Activated CD4-positive, alpha-beta T cell treated with anti-CD3 and anti-CD28 coated beads, Interleukin-2, Interleukin-6, amounts not matched to agents 100 ng/mL and 50 ng/mL, durations not matched to agents 16 hours and 8 hours (primary cell): ENCODE measurements around the gene ADD2.
A peak's percentile ranks its signal among the peaks of the same experiment; 100 is the strongest.

Experiments used
- DNase-seq: peaks from one replicate; pipeline ENCODE4 v3.0.0-alpha.2; 2020

The ADD2 gene

DNA sequence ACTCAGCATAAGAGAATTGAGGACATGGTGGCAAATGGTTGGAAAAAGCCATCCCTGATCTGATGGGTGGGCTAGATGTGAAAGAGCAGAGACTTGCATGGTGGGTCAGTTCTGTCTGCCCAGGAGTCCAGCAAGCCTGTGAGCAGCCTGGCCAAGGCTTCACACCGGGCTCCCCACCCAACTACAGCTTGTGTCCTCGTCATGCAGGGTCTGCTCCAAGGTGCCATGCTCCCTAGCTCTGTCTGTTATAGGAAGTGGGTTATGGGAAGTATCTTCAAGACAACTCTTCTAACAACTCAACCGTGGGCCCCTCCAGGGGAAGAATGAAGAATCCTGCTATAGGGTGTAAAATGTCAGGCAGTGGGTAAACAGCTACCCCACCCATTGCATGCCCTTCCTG, 97.4 kb downstream of the ADD2 start:
- DNase-seq = no peak

DNA sequence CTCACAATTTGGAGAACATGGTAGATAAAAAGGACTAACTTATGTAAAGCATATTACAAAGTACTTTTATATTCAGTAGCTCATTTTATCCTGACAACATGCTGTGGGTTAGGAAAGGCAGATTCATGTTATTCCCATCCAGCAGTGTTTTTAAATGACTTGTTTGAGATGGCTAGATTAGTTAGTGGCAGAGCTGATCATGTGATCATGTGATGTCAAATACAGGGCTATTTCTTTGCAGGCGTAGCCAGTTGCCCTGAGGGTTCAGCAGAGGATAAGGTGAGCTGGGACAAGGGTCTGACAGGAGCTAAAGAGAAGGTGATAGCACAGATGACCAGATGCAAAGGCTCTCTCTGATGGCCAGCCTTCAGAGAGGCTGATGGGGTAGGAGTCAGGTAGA, 97.8 kb downstream of the ADD2 start:
- DNase-seq = no peak

DNA sequence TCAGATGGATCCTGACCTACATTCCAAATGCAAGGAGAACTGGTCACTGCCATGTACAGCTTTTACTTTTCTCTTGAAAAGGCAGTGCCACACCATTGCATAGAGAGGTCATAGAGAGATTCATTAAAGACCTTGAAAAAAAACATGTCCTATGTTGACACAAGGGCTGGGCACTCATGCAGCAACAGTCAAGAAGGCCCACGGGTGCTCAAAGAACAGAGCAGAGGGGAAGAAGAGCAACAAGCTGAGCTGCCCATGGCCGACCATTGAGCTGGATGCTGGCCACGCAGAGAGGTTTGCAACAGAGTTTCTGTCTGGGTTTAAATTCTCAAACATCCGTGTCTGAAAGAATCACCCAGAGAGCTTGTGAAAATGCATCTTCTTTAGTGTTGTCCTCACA, 99.1 kb downstream of the ADD2 start:
- no peak for DNase-seq

DNA sequence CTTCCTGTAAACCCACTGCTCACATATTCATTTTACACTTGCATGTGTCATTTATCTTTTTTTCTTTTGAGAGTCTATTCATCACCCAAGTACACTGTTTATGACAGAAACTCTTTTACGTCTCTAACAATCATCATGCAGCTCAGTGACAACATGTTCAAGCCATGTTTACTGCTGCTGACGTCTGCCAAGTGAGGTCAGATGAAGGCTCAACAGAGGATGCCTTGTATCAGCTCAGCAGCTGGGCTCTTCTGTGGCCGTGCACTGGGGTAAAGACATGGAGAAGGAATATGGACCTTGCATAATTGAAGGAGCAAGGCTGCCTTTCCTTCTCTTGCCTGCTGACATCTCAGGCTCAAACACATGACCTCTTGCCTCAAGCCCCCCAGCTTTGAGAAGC, 99.6 kb downstream of the ADD2 start:
- DNase-seq = no peak

DNA sequence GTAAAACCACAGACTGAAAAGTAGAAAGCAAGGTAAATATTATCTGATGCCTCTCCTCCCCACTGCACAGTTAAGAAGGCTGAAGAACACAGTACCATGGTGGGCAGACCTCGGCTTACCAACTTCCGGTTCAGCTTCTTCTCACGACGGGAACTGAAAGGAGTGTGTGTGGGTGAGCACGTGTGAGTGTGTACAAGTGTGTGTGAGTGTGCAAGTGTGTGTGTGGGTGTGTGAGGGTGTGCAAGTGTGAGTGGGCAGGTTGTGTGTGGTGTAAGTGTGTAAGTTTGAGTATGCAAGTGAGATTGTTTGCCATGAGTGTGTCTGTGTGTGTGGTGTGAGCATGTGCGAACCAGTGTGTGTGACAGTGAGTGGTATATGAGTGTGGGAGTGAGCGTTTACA, 103.5 kb downstream of the ADD2 start:
- DNase-seq = no peak

DNA sequence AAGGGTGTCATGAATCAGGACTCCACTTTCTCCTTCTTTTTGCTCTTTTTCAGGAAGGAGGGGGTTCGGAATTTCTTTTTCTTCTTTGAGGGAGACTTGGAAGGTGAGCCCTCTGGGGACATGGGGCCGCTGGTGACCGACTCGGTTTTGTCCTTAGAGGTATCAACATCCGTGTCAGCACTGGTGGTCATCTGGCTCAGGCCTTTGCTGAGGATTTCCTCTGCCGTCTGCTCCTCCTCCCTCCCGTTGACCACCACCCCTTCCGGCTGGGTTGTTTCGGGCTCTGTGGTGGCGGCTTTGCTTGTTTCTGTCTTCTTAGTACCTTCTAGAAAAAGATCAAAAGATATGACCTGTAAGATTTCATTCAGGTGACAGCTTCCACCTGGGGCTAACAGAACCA, 104.6 kb downstream of the ADD2 start:
- no peak for DNase-seq

DNA sequence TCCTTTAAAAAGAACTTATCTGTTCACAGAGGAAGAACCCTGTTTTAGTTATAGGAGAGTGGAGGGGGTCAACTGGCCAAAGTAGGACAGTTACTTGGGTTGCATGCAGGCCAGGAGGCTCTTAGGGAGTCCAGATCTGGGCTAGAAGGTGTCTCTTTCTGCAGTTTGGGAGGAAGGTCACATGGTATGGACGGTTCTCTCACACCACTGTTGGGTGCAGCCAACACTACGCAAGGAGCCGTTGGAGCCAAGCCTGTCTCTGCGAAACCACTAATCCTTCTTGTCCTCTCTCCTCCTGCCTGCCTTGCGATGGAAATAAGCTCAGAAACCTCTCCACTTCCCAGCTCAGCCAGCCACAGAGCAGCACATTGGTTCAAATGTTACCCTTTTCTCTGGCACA, 108.4 kb downstream of the ADD2 start:
- DNase-seq = no peak

DNA sequence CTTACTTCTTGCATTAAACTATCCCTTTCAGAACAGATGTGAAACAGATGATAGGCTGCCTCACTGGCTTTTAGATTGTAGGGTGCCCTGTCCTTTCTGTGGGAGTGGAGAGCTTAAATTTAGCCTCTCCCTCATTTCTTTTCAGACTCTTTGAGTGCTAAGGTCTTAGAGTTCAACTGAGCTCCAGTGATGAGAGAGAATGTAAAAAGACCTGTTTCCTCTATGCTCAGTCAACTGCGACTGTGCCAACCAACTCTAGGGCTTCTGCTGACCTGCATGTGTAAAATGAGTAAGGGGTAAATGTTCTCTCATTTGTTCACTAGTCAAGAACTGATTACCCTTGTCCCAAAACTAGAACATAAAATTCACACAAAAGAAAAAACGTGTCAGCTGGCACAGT, 109.5 kb downstream of the ADD2 start:
- no peak for DNase-seq

DNA sequence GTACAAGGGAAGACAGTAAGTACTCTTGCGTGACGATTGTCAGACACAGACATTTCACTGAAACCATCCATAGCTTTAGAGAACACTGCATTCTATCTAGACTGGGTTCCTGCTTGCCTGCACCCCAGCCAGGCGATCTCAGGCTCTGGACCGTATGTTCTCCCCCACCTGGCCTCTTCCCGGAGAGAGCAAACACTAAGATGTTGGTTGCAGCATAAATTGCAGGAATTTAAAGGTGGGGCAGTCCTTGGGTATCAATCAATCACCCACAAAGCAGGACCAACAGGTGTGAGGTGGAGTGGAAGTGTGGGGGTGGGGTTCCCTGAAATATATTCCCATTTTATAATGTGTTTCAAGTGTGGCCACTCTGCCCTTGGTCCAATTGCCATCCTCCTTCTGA, 110.8 kb downstream of the ADD2 start:
- DNase-seq = no peak

DNA sequence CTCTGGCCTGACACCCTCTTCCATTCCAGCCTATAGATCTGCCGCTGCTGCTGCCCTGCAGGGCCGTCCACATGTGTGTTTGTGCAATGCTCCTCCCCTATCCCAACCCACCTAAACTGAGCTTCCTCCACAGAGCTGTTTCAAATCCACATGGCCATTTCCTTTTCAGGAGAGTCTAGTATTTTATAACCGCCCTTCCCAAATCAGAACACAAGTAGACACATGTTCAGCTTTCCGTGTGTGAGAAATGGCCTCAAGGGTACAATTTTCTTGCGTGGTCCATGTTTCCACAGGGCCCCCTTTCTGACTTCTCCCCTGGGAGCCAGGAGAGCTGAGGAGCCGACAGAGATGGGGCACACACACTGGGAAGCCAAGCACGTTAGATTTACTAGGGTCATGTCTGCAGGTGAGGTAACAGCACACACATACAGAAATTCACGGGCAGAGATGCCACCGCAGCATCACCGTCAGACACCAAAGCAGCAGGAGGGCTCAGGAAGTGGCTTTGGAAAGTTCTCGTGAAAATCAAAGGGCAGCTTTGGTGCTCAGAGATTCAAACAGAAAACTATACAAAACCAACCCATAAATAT, 111.5 kb downstream of the ADD2 start:
- peak; percentile 11 for DNase-seq

DNA sequence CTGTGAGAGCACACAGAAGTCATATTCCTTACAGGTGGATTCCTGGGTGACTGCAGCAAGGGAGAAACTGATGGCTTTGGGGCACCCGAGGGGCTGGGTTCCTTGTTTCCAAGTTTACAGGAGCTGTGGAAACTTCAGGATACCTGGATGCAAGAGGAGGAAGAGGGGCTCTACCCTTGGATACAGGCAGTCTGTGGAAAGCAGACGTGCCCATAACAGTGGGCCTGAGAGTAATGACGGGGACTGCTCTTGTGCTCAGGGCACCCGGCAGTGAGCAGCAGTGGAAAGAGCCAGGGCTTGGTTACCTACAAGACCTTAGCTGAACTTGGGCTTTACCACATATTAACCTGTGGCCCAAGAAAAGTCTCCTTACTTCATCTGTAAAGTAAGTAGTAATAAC, 112.2 kb downstream of the ADD2 start:
- DNase-seq = no peak

DNA sequence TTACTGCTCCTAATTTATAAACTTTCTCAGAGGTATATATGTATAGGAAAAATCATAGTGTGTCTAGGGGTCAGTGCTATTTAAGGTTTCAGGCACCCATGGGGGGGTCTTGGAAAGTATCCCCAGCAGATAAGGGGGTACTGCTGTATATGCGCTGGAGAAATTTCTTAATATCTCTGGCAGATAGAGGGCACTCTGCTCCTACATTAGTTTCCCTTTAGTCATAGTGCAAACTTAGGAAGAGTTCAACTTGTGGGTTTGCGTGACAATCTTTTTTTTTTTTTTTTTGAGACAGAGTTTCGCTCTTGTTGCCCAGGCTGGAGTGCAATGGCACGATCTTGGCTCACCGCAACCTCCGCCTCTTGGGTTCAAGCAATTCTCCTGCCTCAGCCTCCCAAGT, 112.8 kb downstream of the ADD2 start:
- peak; percentile 39 for DNase-seq

DNA sequence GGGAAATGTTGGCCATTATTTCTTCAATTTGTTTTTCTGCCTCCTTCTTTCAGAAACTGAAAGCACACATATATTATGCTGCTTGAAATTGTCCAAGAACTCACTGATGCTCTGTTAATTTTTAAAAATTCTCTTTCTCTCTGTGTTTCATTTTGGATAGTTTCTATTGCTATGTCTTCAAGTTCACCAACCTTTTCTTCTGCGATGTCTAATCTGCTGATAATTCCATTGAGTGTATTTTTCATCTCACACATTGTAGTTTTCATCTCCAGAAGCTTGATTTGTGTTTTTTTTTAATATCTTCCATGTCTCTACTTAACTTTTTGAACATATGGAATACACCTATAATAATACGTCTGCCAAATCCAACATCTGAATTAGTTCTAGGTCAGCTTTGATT, 116.3 kb downstream of the ADD2 start:
- DNase-seq = no peak

DNA sequence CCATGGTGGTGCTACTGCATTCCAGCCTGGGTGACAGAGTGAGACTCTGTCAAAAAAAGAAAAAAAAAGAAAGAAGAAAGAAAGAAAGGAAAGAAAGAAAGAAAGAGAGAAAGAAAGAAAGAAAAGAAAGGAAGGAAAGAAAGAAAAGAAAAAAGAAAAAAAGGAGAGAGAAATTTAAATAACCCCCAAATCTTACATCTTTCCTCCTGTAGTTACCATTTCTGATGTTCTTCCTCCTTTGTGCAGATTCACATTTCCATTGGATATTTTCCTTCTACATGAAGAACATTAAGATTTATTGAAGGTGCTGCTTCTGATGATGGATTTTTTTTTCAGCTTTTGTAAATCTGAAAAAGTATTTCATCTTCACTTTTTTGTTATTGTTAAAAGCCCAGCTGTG, 117.0 kb downstream of the ADD2 start:
- DNase-seq = no peak

DNA sequence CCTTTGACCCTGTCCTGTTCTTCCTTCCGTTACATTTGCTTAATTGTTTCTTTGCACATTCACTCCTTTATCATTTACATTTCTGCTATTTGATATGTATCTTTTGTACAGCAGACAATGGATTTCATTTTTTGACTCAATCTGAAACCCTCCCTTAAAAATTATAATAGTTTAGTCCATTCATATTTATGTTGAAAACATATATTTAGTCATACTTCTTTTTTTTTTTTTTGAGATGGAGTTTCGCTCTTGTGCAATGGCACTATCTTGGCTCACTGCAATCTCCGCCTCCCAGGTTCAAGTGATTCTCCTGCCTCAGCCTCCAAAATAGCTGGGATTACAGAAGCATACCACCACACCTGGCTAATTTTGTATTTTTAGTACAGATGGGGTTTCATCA, 119.0 kb downstream of the ADD2 start:
- no peak for DNase-seq

DNA sequence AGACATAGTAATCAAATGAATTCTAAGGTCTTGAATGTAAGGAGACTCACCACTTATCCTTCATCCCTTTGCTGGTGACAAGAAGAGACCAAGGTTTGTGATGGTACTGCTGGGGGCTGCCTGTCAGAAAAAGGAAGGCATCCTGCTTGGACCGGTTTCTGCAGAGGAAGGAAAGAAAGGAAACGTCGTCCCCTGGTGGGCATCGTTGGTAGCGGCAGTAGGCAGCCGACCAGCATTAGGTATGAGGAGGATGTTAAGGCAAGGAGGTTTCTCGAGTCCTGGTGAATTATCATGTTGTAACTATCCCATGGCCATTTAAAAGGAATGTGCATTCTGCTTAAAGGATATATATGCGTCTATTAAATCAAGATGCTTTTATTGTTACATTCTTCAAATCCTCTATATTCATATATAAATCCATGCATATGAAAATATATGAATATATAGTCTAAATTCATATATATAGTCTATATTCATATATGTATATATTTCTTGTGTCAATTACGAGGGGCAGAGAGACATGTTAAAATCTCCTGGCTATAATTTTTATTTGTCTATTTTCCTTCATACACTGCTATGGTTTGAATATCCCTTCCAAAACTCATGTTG, 120.0 kb downstream of the ADD2 start:
- peak; percentile 73 for DNase-seq

DNA sequence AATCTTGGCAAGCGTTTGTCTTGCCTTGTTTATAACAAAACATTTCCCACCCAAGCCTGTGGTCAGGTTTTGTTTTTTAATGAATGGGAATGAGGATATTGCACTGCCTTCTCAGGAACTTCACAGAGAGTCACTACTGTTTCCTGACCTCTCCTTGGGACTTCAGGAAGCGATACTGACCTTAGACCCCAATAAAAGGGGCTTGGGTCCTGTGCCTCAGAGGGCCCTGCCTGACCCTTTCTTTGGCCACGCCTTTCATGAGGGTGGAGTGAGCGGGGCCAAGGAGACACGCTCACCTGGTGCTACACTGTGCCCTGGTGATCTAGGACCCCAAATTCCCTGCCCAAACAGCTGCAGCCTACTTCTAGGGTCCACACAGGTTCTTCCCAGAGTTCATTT, 121.6 kb downstream of the ADD2 start:
- DNase-seq = no peak

DNA sequence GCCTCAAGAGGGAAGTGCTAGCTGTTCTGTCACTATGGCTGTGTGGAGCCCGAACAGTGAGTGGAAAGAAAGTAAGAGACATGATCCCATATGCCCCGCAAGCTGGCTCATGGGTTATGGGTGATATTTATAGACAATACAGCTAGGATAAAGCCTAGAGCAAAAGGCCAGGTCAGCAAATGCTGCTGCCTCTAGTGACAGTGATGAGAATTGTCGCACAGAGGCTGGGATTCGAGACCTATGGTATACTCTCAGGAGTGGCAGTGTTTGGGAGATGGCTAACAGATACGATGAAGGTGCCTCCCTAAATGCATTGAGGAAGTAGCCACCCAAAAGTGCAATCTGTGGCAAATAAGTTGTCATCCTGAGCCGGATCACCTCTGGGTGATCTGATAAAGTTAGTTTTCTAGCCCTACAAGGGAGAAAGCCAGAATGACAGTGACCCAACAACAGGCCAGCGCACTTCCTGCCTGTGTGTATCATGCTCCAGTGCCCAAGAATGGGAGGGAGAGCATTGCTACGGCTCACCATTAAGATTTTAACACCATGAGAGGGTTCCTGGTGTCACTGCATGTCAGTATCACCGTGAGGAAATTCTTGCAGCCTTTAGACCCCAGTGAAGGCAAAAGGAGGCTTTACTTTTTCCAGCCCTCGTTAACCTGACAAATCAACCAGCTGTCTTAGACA, 122.1 kb downstream of the ADD2 start:
- DNase-seq = peak; percentile 25

DNA sequence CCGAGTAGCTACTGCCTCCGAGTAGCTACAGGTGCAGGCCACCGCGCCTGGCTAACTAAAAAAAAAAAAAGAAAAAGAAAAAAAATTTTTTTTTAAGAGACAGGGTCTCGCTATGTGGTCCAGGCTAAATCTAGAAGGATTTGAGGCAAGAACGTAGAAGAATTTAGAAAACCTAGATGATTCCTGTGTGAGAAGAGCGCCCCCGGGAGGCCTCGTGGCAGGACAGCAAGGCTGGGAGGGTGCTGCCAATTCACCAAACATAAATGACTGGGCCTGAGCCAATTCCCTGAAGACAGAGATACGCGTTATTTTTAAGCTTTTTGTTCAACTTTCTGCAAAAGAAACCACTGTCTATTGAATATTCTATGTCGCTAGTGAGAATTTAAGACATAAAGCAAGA, 124.3 kb downstream of the ADD2 start:
- peak; percentile 19 for DNase-seq

DNA sequence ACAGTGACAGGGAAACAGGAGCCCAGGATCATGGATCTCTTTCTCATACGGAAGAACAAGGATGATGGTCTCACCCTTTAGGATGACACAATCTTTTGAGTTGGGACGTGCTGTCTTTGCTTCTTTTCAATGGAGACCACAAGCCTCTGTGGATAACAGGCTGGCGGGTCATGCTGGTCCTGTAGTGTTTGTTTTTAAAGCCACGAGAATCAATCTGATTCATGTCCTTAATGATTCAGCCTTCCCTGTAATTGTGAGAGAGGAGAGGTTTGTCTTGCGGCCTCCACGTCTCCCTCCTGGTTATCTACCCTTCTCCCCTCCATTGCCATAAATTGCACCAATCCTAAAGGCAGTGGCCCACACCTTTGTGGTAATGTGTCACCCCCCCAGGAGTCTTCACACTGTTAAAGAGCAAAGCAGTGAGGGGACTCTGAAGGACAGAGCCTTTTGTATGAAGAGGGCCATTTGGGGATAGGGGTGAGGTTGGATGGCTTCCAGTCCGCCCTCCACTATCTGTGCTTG, 126.7 kb downstream of the ADD2 start:
- no peak for DNase-seq

DNA sequence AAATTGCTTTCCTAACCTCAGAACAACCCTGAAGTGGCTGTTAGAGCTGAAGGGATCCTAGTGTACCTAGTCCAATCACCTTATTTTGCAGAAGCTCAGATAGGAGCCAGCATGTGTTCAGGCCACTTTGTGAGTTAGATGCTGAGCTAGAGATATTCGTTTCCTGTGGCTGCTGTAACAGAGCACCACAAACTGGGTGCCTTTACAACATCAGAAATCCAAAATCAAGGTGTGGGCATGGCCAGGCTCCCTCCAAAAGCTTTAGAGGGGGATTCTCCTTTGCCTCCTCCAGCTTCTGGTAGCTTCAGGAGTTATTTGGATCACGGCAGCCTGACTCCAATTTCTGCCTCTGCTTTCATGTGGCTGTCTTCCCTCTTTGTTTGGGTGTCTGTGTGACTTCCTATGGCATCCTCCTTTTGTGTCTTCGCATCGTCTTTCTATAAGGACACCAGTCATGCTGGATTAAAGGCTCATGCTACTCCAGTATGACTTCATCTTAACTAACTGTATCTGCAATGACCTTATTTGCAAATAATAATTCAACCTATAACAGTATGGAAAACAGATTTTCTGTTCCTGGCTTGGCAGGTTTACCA, 128.1 kb downstream of the ADD2 start:
- DNase-seq = no peak

DNA sequence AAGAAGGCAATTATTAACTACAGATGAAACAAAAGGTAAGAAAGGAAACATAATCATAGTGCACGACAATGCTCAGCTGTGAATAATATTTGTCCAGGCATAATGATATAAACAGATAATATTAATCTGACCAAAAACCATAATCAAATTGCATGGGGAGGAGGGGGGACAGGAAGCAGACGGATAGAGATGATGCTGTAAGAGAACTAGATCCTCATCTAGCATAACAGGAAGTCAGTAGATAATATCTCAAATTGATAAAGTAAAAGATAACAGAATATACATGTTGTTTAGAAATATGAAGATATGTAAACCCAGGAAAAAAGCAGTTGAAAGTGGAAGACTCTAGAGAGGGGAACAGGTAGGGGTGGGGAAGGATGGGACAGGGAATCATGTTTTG, 129.4 kb downstream of the ADD2 start:
- DNase-seq = no peak

DNA sequence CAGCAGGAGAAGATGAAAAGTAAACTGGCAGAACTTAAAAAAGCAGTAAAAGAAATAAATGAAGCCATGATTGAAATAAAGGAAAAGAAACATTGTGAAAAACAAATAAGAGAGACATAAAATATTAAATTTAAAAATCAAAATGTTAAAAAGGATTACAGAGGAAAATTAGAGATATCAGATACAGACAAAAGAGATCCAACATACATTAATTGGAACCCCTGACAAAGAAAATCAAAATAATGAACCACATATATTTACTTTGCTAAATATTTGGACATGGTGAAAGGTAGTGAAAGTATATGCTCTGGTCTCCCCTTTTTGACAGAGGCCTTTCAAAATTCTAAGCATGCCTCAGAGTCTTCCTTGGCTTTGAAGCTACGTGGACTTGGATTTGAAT, 134.5 kb downstream of the ADD2 start:
- no peak for DNase-seq

DNA sequence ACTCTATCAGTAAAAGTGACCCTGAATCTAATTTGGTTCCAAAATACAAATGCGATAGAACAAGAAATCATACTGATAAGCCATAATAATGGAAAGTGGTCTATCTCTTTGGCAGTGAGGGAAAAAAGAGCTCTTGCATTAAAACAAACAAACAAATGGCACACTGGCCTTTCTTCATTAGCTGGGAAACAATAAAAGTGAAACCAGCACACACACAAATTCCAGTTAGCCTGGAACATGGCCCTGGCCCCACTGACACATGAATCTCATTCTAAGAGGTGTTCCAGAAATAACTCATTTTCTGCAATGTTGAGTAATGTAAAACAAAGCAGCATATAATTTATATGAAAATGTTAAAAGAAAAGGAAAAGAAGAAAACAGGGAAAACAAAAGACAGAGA, 135.0 kb downstream of the ADD2 start:
- no peak for DNase-seq
